Aorta (tissue), 5 donors: ENCODE measurements around the gene SLIT3. TPM values are rescaled to one million over a fixed set of nuclear protein-coding genes. Genes with fewer than 3 reads are reported as not detected.

Source experiments
- ATAC-seq: fragments of 200-7000 bp; cut with Tn5 transposase; one replicate; pipeline ENCODE4 v1.9.1; 2022; ENCODE audit warnings: moderate library complexity; ENCODE audit not compliant: low FRiP score
- DNase-seq, 2 donors: peaks; one replicate each; pipeline ENCODE4 v3.0.0-alpha.2; 2020
- H3K27ac ChIP-seq, 2 donors: one replicate each; pipeline ENCODE4 v1.5.1; 2013; ENCODE audit warnings: low read length in 2 of 2, mild to moderate bottlenecking in 2 of 2, moderate library complexity in 2 of 2, control low read depth in 1 of 2, inconsistent platforms in 1 of 2, low read depth in 1 of 2
- H3K27me3 ChIP-seq, 2 donors: one replicate each; pipeline ENCODE4 v1.6.1; 2013; ENCODE audit warnings: control low read depth in 1 of 2, low read length in 1 of 2, mild to moderate bottlenecking in 1 of 2, moderate library complexity in 1 of 2; ENCODE audit not compliant: insufficient read depth in 2 of 2, control insufficient read depth in 1 of 2
- H3K36me3 ChIP-seq, 2 donors: one replicate each; pipeline ENCODE4 v1.6.1; 2013; ENCODE audit warnings: control low read depth in 1 of 2, low read length in 1 of 2, mild to moderate bottlenecking in 1 of 2; ENCODE audit not compliant: insufficient read depth in 2 of 2, control insufficient read depth in 1 of 2
- H3K4me1 ChIP-seq, 2 donors: one replicate each; pipeline ENCODE4 v1.6.1; 2013; ENCODE audit warnings: low read length in 2 of 2, control low read depth in 1 of 2, mild to moderate bottlenecking in 1 of 2, moderate library complexity in 1 of 2; ENCODE audit not compliant: insufficient read depth in 2 of 2, control insufficient read depth in 1 of 2
- H3K4me3 ChIP-seq, 2 donors: one replicate each; pipeline ENCODE4 v1.5.1; 2013; ENCODE audit warnings: low read length in 2 of 2, control low read depth in 1 of 2, mild to moderate bottlenecking in 1 of 2
- H3K9me3 ChIP-seq: one replicate; pipeline ENCODE4 v1.6.1; 2013; ENCODE audit warnings: mild to moderate bottlenecking, low read length; ENCODE audit not compliant: control insufficient read depth
- WGBS, 2 donors: extraction: QIAGEN DNeasy Blood & Tissue Kit; methylation state at CpG; one replicate each; pipeline ENCODE4 v1.1.7; 2013; 5-methylcytosine and 5-hydroxymethylcytosine counted together
- intact Hi-C, 2 donors: fragments of 100-400 bp; cut with DNase I; formaldehyde crosslinking; loops; one replicate each; pipeline versions ENCODE4 v1.14.2 to v1.15.0; 2022
- polyA plus RNA-seq, 2 donors: library from polyadenylated mRNA; stranded (reverse); fragments of 200-250 nt; gene quantifications; one replicate each; pipeline ENCODE4 v1.2.3, GENCODE V29; 2013
- total RNA-seq, 2 donors: library from RNA; stranded (reverse); fragmentation: NEBNext Ultra II Directional; extraction: Animal tissue kit (Norgen Biotek cat#: 25700); gene quantifications; one replicate each; pipeline ENCODE4 v1.2.1, GENCODE V29; 2021
- donor health status: healthy with polysubstance abuse.
- donor health status: Bipolar disorder and iron deficiency.
- donor health status: DM: no; HTN: no; CAD: no.
- donor health status: DM: no; HTN: no; CAD: no.
- donor health status: DM: yes; HTN: yes; CAD: no.

Gene SLIT3
- total and polyA plus RNA-seq, 4 donors: 8.6 to 108 (median 77.0) TPM

DNA sequence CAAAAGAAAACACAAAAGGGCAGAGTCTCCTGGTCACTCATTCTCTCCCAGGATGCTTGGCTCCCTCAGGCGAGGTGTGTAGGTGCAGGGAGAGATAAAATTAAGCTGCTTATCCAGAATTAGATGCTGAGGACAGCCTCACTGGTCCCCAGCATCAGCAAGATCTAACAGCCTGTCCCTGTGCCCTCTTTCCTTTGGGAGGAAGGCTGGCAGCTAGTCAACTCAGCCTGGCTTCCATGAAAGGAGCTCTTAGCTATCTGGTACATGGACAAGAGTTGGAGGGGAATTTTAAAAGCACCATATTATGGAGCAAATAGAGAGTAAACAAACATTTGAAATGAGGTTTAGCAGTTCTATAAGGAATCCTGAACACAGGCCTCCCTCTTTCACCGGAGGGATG is 523.3 kb downstream of the SLIT3 start:
- WGBS, 2 donors: 98 to 100% methylated on average over 2 of the region's 2 CpGs
- no peak for DNase-seq

DNA sequence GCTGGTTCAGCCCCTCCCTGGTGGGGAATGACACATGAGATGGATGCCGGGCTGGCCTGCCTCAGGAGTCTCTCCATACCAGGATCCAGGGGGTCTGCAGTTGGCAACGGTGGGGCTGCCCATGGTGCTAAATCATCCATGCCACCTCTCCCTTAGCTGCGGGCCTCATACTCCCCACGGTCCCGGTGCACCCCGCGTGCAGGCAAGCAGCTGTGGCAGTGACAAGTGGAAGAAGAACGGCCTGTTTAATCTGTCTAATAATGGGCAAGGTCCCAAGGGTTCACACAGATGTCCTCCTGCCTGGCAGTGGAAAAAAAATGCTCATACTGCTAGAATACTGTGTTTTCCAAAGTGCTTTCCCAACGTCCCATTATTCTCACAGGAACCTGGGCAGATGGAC is 524.9 kb downstream of the SLIT3 start:
- intact Hi-C loops: no loop called here

More for the DNA sequence above, 523.3 kb downstream of the SLIT3 start:
- ATAC-seq: no peak
- H3K4me3 ChIP-seq: no peak overlapping the region
- no peaks in the 10 kb centered on the region for H3K4me1 ChIP-seq
- peaks cover 0 to 5% of the 10 kb centered on the region in 2 donors for H3K36me3 ChIP-seq
- H3K27me3 ChIP-seq: no peaks in the 10 kb centered on the region
- intact Hi-C loops: no loop called here
- H3K9me3 ChIP-seq: no peaks in the 10 kb centered on the region
- H3K27ac ChIP-seq: no peak overlapping the region

DNA sequence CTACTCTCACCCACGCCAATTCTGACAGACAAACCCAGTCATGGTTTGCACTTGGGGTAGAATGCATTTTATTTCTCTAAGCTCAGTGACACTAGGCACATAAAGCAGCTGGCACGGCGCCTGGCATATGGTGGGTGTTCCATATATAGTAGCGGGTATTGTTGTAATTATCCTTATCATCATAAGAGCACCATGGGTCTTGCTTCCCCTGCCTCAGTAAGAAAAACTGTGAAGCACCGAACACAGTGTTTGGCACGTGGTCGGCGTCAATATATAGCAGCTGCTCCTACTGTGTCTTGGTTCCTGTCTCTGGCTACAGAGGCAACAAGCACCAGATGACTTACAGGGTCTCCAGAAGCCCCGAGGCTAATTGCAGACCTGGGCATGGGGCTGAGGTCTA is 527.7 kb downstream of the SLIT3 start:
- Histone ChIP-seq H3K27ac (no peak overlapping the region), H3K4me3 (no peak overlapping the region), H3K27me3 (no peaks in the 10 kb centered on the region), H3K9me3 (no peaks in the 10 kb centered on the region), H3K36me3 (peaks cover 0 to 11% of the 10 kb centered on the region in 2 donors), H3K4me1 (no peaks in the 10 kb centered on the region)
- intact Hi-C loops: no loop called here
- DNase-seq (no peak), ATAC-seq (no peak)
- WGBS, 2 donors: 80 to 86% methylated on average over 9 of the region's 9 CpGs

More for the DNA sequence above, 524.9 kb downstream of the SLIT3 start:
- H3K9me3 ChIP-seq: no peaks in the 10 kb centered on the region
- WGBS, 2 donors: 74 to 77% methylated on average over 9 of the region's 9 CpGs
- H3K27ac ChIP-seq: no peak overlapping the region
- H3K36me3 ChIP-seq: peaks cover 0 to 5% of the 10 kb centered on the region in 2 donors
- no peak overlapping the region for H3K4me3 ChIP-seq
- ATAC-seq: no peak
- no peaks in the 10 kb centered on the region for H3K4me1 ChIP-seq
- no peaks in the 10 kb centered on the region for H3K27me3 ChIP-seq
- no peak for DNase-seq

DNA sequence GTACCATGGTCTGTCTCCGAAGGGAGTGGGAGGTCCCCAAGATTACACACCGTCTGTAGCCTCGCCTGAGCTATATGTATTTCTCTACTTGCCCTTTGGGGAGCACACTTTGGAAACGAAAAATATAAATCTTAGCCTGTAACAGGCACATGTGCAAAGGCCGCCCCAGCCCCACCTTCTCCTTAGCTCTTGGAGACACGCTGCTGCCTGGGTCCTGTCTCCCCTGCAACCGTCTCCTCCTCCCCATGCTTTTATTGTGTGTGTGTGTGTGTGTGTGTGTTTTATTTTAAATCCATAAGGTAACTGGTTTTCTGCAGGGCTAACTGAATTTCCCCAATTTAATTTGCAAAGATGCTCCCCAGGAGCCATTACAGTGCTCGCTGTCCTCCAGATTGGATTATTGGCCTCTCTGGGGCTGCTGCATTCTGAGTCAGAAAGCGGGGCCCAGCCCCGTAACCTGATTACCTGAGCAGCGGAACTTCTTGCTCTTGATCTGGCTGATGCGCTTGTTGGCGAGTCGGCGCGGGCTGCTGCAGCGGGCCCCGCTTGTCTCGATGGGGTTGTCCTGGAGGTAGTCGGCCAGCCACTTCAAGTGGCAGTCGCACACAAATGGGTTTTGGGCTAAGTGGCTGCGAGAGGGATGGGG is 528.5 kb downstream of the SLIT3 start:
- no peaks in the 10 kb centered on the region for H3K4me1 ChIP-seq
- ATAC-seq: no peak
- WGBS, 2 donors: 90 to 93% methylated on average over 22 of the region's 22 CpGs
- H3K27ac ChIP-seq: no peak overlapping the region
- H3K9me3 ChIP-seq: no peaks in the 10 kb centered on the region
- no peaks in the 10 kb centered on the region for H3K27me3 ChIP-seq
- intact Hi-C loops: no loop called here
- no peak for DNase-seq
- H3K4me3 ChIP-seq: no peak overlapping the region
- peaks cover 0 to 11% of the 10 kb centered on the region in 2 donors for H3K36me3 ChIP-seq

DNA sequence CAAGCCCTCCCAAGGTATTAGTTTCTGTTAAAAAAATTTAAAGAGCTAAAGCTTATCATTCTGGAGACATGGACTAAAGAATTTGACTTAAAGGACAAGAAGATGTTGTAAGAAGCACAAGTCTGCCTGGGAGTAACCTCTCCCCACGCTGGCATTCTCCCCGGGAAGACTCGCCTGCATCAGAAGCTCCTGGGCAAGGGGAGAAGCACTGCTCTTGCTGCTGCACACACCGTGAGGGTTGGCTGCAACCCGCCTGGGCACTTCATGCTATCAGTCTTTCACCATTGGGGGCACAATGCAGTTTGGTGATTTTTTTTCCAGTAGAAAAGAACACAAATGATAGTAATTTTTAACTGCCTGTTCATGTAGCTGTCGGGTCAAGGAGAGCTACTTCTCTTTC is 529.3 kb downstream of the SLIT3 start:
- intact Hi-C loops: no loop called here

DNA sequence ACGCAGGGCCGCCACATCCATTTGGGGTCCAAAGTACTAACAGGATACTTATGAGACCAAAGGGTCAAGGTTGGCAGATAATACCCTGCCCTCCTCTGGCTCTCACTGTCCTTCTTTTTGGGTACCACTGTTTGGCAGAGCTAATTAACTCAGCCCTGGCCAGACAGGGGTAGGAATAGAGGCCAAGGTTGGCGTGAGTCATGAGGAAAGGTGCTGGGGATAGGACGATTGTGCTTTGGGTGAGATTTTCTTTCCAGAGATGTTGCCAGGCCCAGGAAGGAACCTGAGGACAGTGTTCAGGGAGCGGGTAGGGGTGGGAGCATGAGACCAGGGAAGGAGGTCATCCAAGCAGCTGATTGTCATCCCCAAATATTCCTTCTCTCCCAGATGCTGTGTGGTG is 529.9 kb downstream of the SLIT3 start:
- H3K9me3 ChIP-seq: no peaks in the 10 kb centered on the region
- H3K4me3 ChIP-seq: no peak overlapping the region
- no peaks in the 10 kb centered on the region for H3K4me1 ChIP-seq
- WGBS, 2 donors: 76 to 81% methylated on average over 5 of the region's 5 CpGs
- H3K36me3 ChIP-seq: peaks cover 0 to 11% of the 10 kb centered on the region in 2 donors
- no peak overlapping the region for H3K27ac ChIP-seq
- DNase-seq: no peak
- ATAC-seq: no peak
- H3K27me3 ChIP-seq: no peaks in the 10 kb centered on the region
- intact Hi-C loops: no loop called here

More for the DNA sequence above, 529.3 kb downstream of the SLIT3 start:
- Histone ChIP-seq H3K27ac (no peak overlapping the region), H3K4me3 (no peak overlapping the region), H3K4me1 (no peaks in the 10 kb centered on the region), H3K36me3 (peaks cover 0 to 11% of the 10 kb centered on the region in 2 donors), H3K9me3 (no peaks in the 10 kb centered on the region), H3K27me3 (no peaks in the 10 kb centered on the region)
- DNase-seq (no peak), ATAC-seq (no peak)
- 91 to 94% methylated on average over 6 of the region's 6 CpGs for WGBS, 2 donors

DNA sequence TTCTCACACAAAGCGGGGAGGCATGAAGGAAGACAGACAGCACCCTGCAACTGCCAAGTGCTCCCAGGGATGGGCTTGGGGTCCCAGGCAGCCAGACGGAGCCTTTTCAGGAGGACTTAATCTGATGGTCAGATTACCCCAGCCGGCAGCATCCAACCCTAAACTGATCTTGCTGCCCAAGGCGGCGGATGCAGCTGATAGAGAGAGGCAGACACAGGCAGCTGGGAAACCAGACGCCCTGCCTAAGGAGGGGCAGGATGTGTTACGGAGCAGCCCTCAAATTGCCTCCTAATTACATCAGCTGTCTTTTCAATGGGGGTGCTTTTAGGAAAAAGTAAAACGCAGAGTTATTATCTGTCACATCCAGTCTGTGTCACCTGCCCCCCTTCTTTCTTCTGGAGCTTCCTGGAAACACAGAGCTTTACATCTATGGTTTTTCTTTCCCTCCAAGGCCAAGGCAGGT is 530.9 kb downstream of the SLIT3 start:
- H3K9me3 ChIP-seq: no peaks in the 10 kb centered on the region
- no peak for DNase-seq
- WGBS, 2 donors: 87 to 89% methylated on average over 8 of the region's 8 CpGs
- ATAC-seq: no peak
- H3K27ac ChIP-seq: no peak overlapping the region
- intact Hi-C loops: no loop called here
- H3K4me3 ChIP-seq: no peak overlapping the region
- no peaks in the 10 kb centered on the region for H3K4me1 ChIP-seq
- peaks cover 0 to 11% of the 10 kb centered on the region in 2 donors for H3K36me3 ChIP-seq
- H3K27me3 ChIP-seq: no peaks in the 10 kb centered on the region

DNA sequence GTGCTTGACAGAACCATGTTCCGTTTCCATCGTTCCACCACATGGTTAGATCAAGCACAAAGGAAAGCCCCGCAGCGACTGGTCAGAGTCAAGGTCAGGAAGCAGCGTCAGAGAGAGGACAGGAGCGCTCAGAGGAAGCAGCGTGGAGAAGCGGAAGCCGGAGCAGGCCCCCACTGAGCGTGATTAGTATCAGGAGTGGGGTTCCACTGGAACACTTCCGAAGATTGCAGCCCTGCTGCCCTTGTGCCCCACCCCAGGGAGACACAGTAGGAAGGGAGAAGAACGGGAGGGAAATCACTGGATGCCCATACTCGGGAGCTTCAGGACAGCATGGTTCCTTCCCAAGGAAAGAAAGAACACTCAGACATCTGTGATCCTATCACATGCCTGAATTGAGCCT is 532.8 kb downstream of the SLIT3 start:
- 98 to 99% methylated on average over 13 of the region's 13 CpGs for WGBS, 2 donors
- Histone ChIP-seq H3K27ac (no peak overlapping the region), H3K36me3 (peaks cover 0 to 6% of the 10 kb centered on the region in 2 donors), H3K27me3 (no peaks in the 10 kb centered on the region), H3K4me3 (no peak overlapping the region), H3K9me3 (no peaks in the 10 kb centered on the region), H3K4me1 (no peaks in the 10 kb centered on the region)
- intact Hi-C loops: no loop called here
- ATAC-seq: no peak
- no peak for DNase-seq

DNA sequence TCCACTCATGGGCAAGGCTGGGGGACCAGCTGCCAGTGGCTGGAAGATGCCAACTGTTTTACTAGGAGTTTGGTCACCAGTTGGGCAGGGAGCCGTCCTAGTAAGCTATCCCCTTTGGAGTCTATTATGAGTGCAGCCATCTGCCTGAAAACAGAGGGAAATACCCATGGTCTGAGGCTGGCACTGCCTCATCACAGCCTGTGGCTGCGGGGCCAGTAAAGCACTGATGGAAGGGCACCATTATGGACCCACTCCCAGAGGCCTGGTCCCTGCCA is 534.6 kb downstream of the SLIT3 start:
- Histone ChIP-seq H3K9me3 (no peaks in the 10 kb centered on the region), H3K36me3 (peaks cover 0 to 6% of the 10 kb centered on the region in 2 donors), H3K4me1 (no peaks in the 10 kb centered on the region), H3K27me3 (no peaks in the 10 kb centered on the region), H3K4me3 (no peak overlapping the region), H3K27ac (no peak overlapping the region)
- intact Hi-C loops: no loop called here
- WGBS, 2 donors: 27 to 45% methylated on average over 2 of the region's 2 CpGs
- ATAC-seq (no peak), DNase-seq (peak in 1 of 2 donors; percentile 81)
